Mesodermal cell (in vitro differentiated cells): Measurements from ENCODE around the gene RCL1.
"Not testable (repeated sequence)": the region's sequence is repeated elsewhere in the genome, so short reads cannot be mapped to it uniquely, and the experiment has no call there.

Experiments used
- H3K27ac ChIP-seq: 2 replicates; pipeline ENCODE4 v1.7.0; 2013; ENCODE audit warnings: mild to moderate bottlenecking, low read depth, low read length, moderate library complexity; ENCODE audit not compliant: severe bottlenecking
- H3K36me3 ChIP-seq: 2 replicates; pipeline ENCODE4 v1.7.1; 2013; ENCODE audit warnings: mild to moderate bottlenecking, low read length, moderate library complexity; ENCODE audit not compliant: control insufficient read depth, insufficient read depth
- H3K4me1 ChIP-seq: one replicate; pipeline ENCODE4 v1.7.1; 2013; ENCODE audit warnings: mild to moderate bottlenecking, low read length; ENCODE audit not compliant: insufficient read depth, control insufficient read depth, poor library complexity, severe bottlenecking
- H3K4me3 ChIP-seq: 2 replicates; pipeline ENCODE4 v1.7.0; 2013; ENCODE audit warnings: low read length, control low read depth, mild to moderate bottlenecking; ENCODE audit not compliant: insufficient read depth, poor library complexity, severe bottlenecking; ENCODE audit errors: extremely low read depth
- H3K9me3 ChIP-seq: 2 replicates; pipeline ENCODE4 v1.7.1; 2013; ENCODE audit warnings: mild to moderate bottlenecking, low read length, moderate library complexity; ENCODE audit not compliant: control insufficient read depth
- WGBS, 2 experiments: methylation state at CpG; one replicate each; pipeline ENCODE4 v1.1.5; 2013; ENCODE audit warnings: missing lambda C conversion rate in 2 of 2; ENCODE audit not compliant: insufficient coverage in 2 of 2; 5-methylcytosine and 5-hydroxymethylcytosine counted together

Gene RCL1

DNA sequence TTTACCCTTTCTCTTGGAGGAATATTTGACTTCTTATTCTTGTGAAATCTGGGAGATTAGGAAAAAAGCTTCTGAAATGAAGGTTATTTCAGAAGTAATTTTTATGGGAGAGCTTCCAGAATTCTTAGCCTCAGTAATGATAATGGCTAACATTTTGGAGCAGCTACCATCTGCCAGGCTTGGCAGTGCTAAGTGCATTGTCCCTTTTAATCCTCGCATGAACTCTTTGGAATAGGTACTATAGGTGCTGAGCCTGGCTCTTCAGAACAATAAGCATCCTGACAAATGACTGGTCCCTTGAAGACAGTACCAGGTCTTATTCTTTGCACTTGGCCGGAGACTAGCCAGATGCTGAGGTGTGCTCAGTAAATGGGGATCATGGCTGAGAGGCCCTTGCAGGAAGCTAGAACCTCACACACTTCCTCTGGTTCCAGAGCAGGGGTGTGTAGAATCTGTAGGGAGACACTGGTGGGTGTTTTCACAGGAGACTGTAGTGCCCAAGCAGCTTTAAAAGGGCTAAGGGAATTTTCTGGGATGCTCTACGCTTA is 90.7 kb downstream of the RCL1 start:
- Histone ChIP-seq H3K4me3 (no peak overlapping the region), H3K36me3 (no peaks in the 10 kb centered on the region), H3K4me1 (no peaks in the 10 kb centered on the region), H3K27ac (no peak overlapping the region), H3K9me3 (no peaks in the 10 kb centered on the region)
- 86 to 89% methylated on average over 1 to 2 of the region's 3 CpGs for WGBS, 2 experiments

DNA sequence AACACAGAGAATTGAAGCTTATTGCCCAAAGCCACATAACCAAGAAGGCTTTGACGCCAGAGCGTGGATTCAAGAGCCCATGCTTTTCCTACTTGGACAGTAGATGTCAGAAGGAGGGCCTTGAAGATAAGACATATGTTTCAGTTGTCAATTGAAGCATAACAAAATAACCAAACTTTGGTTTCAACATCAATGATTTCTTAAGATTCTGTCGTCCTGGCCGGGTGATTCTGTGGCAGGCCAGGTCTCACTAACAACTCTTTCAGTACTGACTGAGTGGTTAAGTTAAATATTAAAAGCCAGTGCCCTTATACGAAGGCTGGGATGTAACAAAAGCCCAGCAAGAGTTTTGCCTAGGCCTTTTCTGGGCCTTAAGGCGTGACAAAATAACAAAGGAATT is 94.0 kb downstream of the RCL1 start:
- H3K4me3 ChIP-seq = no peak overlapping the region
- no peak overlapping the region for H3K27ac ChIP-seq
- 46 to 78% methylated on average over 1 to 4 of the region's 6 CpGs for WGBS, 2 experiments
- no peaks in the 10 kb centered on the region for H3K9me3 ChIP-seq
- no peaks in the 10 kb centered on the region for H3K36me3 ChIP-seq
- H3K4me1 ChIP-seq = no peaks in the 10 kb centered on the region

DNA sequence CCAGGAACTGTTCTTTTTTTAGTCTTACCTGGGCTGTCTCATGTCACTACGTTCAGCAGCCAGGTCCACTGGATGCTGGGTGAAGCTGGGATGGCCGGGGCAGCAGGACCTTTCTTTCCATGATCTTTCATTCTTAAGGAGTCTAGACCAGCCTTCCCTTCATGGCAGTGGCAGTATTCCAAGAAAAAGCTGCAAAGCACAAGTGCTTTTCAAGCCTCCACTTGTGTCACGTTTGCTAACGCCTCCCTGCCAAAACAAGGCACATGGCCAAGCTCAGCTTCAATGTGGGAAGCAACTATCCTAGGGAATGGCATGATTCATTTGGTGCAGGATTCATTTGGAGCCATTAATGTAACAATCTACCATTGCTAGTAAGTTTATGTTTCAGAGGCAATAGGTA is 94.8 kb downstream of the RCL1 start:
- WGBS, 2 experiments = 75 to 82% methylated on average over 3 to 4 of the region's 4 CpGs
- Histone ChIP-seq H3K4me3 (no peak overlapping the region), H3K36me3 (no peaks in the 10 kb centered on the region), H3K9me3 (no peaks in the 10 kb centered on the region), H3K27ac (no peak overlapping the region), H3K4me1 (no peaks in the 10 kb centered on the region)

DNA sequence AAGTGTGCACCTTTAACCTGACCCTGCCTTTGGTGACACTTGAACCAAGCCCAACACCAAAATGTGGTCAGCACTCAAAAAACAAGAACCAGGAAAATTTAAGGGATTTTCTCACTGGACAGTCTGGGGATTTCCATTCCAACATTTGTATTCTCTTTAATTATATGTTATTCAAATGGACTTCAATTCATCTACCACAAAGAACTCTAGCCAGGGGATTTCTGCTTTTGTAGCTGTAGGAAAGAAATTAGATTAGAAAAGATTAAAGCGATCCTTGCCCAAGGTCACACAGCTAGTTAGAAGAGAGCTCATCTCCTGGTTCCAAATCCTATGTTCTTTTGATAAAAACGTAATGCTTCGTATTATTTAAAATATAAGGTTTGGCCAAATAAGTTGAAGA is 97.5 kb downstream of the RCL1 start:
- no peaks in the 10 kb centered on the region for H3K9me3 ChIP-seq
- 90 to 100% methylated on average over 1 to 2 of the region's 3 CpGs for WGBS, 2 experiments
- H3K4me3 ChIP-seq = no peak overlapping the region
- H3K27ac ChIP-seq = no peak overlapping the region
- no peaks in the 10 kb centered on the region for H3K4me1 ChIP-seq
- no peaks in the 10 kb centered on the region for H3K36me3 ChIP-seq

DNA sequence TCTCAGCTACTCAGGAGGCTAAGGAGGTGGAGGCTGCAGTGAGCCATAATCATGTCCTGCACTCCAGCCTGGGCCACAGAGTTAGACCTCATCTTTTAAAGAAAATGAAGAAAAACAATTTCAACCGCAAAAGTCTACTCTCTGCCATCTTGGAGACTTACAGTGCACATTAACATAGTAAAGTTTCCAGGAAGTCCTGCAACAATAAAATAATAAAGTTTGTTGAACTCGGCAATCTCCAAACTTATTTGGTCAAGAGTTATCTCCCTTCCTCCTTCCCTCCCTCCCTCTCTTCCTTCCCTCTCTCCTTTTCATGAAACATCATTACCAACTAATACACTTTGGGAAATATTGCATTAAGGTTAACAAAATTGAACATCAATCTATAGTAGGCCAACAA is 98.2 kb downstream of the RCL1 start:
- Histone ChIP-seq H3K27ac (no peak overlapping the region), H3K4me1 (no peaks in the 10 kb centered on the region), H3K36me3 (no peaks in the 10 kb centered on the region), H3K9me3 (no peaks in the 10 kb centered on the region), H3K4me3 (no peak overlapping the region)
- 0 to 40% methylated on average over 1 to 2 of the region's 2 CpGs for WGBS, 2 experiments

DNA sequence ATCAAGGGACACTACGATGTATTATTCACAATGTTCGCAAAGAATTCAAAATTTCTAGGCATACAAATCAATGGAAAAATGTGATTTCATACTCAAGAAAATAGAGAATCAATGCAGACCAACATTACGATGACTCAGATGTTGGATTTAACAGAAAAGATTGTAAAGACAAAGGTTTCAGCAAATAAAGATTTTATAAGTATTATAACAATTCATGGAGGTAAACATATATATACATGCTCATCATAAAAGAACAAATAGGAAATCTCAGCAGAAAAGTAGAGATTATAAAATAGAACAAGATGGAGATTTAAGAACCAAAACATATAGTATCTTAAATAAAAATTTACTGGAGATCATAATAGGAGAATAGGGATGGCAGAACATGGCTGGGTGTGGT is 98.9 kb downstream of the RCL1 start:
- Histone ChIP-seq H3K9me3 (no peaks in the 10 kb centered on the region), H3K27ac (no peak overlapping the region), H3K36me3 (no peaks in the 10 kb centered on the region), H3K4me1 (no peaks in the 10 kb centered on the region), H3K4me3 (no peak overlapping the region)
- WGBS, 2 experiments = 100% methylated on average over 2 of the region's 3 CpGs; no CpG with 5 or more reads in 1 of the 2 experiments

DNA sequence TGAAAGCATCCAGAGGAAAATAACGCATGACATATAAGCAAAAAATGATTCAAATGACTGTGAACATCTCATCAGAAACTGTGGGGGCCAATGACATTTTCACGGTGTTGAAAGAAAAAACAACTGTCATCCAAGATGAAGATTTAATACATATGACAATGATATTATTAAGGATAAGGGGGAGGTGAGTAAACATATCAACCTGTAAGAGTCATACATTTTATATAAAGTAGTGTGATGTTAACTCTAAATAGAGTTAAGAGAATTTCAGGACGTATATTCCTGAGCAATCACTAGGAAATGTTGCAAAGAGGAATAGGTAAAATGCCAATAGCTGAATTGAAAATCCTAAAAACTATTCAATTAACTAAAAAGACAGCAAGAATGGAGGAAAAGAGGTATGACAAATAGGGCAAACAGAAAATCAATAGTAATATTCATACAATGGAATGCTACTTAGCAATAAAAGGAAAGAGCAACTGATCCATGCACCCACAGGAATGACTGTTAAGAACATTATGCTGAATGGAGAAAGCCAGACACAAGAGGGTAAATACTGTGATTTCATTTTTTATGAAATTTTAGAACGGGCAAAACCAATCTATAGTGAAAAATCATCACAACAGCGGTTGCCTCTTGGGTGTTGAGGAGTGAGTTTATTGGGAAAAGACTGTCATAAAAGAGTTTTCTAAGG is 99.9 kb downstream of the RCL1 start:
- Histone ChIP-seq H3K36me3 (no peaks in the 10 kb centered on the region), H3K9me3 (no peaks in the 10 kb centered on the region), H3K4me3 (no peak overlapping the region), H3K27ac (no peak overlapping the region), H3K4me1 (no peaks in the 10 kb centered on the region)
- WGBS, 2 experiments = 100% methylated on average over 1 of the region's 5 CpGs; no CpG with 5 or more reads in 1 of the 2 experiments

DNA sequence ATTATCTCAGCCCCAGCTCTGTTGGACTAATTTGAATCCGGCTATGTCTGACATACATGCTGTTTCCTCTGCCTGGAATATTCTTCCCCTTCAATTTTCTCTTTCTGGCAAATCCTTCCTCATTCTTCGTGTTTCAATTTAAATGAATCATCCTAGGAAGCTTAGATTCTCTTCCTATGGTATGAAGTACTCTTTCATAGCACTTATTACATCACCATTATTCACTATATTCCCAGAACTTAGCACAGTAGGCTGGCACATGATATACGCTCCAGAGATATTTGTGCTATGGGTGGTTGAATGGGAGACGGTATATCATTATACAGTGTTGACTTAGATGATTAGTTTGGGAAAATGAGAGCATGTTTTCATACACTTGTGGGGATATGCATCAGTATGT is 101.3 kb downstream of the RCL1 start:
- Histone ChIP-seq H3K36me3 (no peaks in the 10 kb centered on the region), H3K9me3 (no peaks in the 10 kb centered on the region), H3K4me1 (no peaks in the 10 kb centered on the region), H3K4me3 (no peak overlapping the region), H3K27ac (no peak overlapping the region)
- 96% methylated on average over 2 to 4 of the region's 4 CpGs for WGBS, 2 experiments

DNA sequence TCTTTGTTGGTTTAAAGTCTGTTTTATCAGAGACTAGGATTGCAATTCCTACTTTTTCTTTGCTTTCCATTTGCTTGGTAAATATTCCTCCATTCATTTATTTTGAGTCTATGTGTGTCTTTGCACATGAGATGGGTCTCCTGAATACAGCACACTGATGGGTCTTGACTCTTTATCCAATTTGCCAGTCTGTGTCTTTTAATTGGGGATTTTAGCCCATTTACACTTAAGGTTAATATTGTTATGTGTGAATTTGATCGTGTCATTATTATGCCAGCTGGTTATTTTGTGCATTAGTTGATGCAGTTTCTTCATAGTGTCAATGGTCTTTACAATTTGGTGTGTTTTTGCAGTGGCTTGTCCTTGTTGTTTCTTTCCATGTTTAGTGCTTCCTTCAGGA is 107.1 kb downstream of the RCL1 start:
- H3K9me3 ChIP-seq, H3K4me1 ChIP-seq, H3K27ac ChIP-seq, H3K4me3 ChIP-seq, H3K36me3 ChIP-seq: not testable (repeated sequence)
- WGBS, 2 experiments = 78 to 88% methylated on average over 1 of the region's 1 CpG

DNA sequence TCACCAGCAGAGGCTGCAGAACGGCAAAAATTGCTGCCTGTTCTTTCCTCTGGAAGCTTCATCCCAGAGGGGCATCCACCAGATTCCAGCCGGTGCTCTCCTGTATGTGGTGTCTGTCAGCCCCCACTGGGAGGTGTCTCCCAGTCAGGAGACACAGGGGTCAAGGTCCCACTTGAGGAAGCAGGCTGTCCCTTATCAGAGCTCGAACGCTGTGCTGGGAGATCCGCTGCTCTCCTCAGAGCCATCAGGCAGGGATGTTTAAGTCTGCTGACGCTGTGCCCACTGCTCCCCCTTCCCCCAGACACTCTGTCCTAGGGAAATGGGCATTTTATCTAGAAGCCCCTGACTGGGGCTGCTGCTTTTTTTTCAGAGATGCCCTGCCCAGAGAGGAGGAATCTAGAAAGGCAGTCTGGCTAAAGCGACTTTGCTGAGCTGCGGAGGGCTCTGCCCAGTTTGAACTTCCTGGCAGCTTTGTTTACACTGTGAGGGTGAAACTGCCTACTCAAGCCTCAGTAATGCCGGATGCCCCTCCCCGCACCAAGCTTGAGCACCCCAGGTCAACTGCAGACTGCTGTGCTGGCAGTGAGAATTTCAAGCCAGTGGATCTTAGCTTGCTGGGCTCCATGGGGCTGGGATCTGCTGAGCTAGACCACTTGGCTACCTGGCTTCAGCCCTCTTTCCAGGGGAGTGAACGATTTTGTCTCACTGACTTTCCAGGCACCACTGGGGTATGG is 108.8 kb downstream of the RCL1 start:
- peak overlapping the region; percentile 55 for H3K27ac ChIP-seq
- WGBS, 2 experiments = 47 to 51% methylated on average over 10 to 11 of the region's 11 CpGs
- not testable (repeated sequence) for H3K9me3 ChIP-seq, H3K4me1 ChIP-seq, H3K36me3 ChIP-seq, H3K4me3 ChIP-seq

DNA sequence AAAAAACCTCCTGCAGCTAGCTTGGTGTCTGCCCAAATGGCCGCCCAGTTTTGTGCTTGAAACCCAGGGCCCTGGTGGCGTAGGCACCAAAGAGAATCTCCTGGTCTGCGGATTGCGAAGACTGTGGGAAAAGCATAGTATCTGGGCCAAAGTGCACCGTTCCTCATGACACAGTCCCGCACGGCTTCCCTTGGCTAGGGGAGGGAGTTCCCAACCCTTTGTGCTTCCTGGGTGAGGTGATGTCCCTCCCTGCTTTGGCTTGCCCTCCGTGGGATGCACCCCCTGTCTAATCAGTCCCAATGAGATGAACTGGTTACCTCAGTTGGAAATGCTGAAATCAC is 109.4 kb downstream of the RCL1 start:
- peak overlapping the region; percentile 55 for H3K27ac ChIP-seq
- 84 to 91% methylated on average over 7 to 8 of the region's 8 CpGs for WGBS, 2 experiments
- no peaks in the 10 kb centered on the region for H3K36me3 ChIP-seq
- H3K4me1 ChIP-seq = peaks cover 7% of the 10 kb centered on the region
- no peak overlapping the region for H3K4me3 ChIP-seq
- no peaks in the 10 kb centered on the region for H3K9me3 ChIP-seq
